NCI-H524 (cell line): ENCODE data around the gene SMPD3.
A peak's percentile ranks its signal among the peaks of the same experiment; 100 is the strongest.
"Not testable (repeated sequence)": the region's sequence is repeated elsewhere in the genome, so short reads cannot be mapped to it uniquely, and the experiment has no call there.

ENCODE experiments used
- DNase-seq, 2 experiments: peaks; one replicate each; lab custom pipeline; 2025; lab: John Stamatoyannopoulos, UW

The SMPD3 gene

DNA sequence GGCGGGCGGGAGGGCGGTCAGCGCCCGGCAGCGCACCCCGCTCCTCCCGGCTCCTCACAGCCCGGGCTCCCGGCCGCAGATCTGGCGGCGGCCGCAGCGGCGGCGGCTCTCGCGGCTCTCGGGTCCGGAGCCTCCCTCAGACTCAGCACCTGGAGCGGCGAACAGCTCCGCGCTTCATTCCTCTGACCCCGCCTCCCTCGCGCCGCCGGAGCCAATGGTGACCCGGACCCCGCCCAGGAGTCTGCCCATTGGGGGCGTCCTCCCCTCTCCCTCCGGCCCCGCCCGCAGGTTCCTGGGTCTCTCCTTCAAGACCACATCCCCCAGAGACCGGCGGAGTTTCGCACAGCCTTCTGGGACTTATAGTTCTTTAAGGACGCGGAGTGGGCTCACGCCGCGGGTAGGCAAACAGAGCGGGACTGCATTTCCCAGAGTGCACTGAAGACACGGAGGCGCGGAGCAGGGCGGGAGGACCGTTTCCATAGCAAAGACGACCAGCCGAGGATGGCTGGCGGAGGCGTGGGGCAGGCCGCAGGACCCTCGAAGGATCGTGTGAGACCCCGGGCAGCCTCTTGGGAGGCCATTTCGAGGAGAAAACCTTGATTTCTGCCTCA is at the start of gene SMPD3:
TSS of gene SMPD3 (minus strand) at position 149 of the 611 bp plus-strand sequence. CDS start 76,327 bp downstream, outside the sequence.
- DNase-seq: peak; percentile 100

DNA sequence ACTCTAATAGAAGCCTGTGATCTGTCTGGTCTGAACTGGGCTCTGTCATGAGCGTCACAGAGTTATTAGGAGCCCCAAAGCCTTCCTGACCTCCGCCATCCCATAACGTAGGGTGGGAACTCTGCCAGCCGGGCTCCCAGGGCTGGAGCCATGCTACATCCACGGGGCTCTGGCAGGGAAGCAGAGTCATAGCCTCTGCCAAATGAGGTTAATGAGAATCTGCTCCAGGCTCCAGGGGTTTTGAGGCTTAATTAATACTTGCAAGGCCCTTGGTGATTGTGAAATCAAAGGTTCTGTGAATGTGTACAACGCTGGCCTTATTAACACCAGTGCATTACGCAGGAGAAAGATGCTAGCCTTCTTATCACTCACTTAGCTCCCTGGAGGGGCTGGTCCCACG is 48.4 kb upstream of the SMPD3 start:
- no peak for DNase-seq

DNA sequence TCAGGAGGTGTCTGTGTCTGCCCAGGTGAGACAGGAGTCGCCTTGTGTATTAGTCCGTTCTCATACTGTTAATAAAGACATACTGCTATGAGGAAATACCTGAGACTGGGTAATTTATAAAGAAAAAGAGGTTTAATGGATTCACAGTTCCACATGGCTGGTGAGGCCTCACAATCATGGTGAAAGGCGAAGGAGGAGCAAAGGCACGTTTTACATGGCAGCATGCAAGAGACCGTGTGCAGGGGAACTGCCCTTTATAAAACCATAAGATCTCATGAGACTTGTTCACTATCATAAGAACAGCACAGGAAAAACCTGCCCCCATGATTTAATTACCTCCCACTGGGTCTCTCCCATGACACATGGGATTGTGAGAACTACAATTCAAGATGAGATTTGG is 46.0 kb upstream of the SMPD3 start:
- DNase-seq: not testable (repeated sequence)

DNA sequence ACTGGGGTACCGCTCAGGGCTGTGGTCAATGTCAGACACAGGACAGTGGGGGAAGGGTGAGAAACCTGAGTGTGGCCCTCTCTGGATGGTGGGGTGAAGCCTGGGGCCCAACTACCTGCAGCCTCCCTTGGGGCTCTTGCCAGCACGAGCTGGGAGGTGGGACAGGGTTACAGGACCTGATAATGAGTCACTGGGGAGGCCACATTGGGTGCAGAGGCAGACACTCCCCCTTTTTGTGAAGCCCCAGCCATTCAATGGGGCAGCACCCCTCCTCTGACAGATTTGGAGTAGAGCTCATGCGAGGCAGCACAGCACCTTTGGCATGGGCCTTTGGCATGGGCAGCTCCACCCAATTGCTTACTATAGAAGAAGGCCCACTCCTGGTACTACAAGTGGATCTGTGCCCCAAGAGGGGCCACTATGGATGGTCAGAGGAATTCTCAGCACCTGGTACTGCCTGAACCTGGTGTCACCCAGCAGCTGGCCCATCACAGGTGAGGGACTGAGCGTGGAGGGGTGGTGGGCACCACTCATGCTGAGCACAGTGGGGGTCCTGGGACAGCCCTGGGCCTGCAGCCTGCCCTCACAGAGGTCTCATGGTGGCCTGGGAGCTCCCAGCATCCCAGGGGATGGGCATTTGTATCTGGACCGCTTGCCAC is 45.2 kb upstream of the SMPD3 start:
- DNase-seq: no peak

DNA sequence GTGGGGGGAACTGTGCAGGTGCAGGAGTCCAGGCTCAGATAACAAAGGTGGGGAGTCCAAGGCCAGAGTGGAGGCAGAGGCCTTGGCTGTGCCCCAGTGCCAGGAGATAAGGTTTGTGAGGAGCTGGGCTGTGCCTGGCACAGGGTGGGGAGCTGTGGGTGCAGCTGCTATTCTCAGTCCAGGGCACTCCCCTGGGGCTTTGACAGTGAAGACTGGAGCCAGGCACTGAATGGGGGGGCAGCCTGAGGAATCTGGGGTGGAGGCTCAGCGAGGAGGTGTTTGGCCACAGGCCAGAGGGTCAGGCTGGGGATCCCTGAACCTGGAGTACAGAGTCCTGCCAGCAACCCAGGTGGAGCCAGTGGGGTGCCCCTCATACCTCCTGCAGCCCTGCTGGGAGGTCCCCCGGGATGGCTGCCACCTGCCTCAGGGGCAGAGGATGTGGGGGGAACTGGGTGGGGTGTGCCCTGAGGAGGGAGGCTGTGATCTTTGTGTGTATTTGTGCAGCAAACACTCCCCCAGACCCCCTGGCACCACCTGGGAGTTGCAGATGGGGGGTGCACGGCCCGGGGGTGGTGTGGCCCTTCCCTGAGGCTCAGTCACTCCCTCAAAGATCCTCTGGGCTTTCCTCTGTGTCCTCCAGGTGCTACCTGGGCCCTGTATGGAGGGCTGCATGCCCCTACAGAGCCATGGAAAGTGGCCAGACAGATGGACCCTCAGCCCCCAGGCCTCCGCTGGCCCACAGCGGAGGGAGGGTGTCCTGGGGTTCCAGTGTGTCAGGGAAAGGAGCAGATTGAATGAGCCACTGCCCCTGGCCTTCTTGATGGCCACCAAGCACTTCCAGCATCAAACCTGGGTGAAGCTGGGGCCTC is 44.5 kb upstream of the SMPD3 start:
- no peak for DNase-seq

DNA sequence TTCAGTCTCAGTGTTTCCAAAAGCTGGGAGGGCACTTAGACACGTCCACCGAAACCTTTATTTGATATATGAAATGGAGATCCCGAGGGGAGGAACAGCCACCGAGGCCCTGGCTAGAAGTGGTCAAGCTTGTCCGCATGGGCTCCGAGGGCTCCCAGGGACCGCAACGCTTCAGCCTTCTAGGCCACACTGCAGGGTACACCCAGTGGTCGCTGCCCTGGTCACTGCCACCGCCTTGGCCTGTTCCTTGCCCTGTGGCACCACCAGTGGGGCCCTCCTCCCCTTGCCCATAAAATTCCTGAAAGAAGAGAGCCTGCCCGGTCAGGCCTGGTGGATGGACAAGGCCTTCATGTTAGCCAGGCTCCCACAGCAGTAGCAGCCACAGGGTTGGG is 43.8 kb upstream of the SMPD3 start:
- DNase-seq: no peak

DNA sequence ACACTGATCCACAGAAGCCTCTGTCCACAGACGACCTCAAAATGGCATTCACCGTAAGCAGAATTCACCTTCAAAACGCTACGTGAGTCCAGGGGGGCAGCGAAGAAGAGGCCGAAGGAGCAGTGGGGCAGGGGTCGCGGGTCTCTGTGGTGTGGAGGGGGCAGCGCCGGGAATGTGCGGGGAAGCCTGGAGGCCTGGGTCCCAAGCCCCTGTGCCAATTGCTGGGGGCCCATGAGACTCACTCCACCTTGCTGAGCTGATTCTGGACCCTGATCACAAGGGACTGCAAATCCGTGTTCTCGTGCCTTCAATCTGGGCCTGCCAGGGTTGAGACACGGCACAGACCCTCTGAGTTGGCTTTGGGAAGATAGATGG is 43.3 kb upstream of the SMPD3 start:
- no peak for DNase-seq

DNA sequence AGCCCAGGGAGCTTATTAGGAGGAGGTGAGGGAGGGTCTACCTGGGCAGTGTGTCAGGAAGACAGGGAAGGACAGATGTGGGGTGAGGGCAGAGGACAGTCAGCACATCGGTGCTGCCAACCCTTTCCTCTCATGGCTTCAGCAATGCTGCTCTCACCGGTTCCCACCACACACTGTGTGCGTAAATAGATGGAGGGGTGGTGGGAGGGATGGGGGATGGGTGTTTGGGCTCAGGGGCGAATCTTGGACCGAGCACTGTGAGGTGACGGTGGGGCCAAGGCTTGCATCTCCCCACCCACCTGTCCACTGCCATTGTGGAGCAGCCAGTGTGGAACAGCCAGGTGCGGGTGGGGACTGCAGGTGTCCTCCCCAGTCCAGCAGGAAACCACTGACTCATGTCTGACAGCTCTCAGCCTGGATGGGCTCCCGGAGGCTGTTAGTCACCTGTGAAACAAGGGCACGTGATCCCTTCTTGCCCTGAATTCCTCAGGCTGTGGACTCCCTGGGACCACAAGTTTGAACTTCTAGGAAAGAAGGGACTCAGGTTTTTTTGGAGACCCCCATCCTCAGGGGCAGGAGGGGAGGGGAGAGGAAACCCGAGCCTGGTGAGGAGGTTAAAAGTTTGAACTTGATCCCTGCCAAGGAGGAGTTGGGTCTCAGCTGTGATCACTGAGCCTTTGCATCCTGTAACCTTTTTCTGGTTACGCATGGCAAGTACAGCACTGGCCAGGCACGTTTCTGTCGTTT is 42.7 kb upstream of the SMPD3 start:
- no peak for DNase-seq

DNA sequence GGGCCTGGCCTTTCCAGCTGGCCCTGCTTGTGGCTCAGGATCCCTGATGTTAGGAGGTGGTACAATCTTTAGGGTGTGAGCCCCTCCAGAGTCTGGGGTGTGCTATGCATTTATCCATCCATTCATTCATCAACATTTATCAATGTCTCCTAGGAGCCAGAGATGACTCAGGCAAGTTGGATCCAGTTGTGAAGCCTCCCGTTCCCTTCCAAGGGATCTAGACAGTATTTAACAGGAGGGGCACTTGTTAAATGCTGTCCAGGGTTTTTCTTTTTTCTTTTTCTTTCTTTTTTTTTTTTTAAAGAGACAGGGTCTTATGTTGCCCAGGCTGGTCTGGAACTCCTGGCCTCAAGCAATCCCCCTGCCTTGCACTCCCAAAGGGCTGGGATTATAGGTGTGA is 42.0 kb upstream of the SMPD3 start:
- DNase-seq: no peak

DNA sequence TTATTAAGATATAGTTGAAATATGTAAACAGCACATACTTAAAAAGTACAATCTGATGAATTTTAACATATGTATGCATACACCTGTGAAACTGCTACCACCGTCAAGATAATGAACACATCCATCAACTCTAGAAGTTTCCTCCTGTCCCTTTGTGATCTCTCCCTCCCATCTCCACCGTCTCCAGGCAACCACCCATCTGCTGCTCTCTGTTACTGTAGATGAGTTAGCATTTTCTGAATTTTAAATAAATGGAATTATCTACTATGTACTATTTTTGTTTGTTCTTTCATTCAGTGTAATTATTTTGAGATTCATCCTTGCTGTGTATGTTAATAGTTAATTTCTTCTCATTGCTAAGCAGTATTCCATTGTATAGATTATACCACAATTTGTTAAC is 40.2 kb upstream of the SMPD3 start:
- no peak for DNase-seq

DNA sequence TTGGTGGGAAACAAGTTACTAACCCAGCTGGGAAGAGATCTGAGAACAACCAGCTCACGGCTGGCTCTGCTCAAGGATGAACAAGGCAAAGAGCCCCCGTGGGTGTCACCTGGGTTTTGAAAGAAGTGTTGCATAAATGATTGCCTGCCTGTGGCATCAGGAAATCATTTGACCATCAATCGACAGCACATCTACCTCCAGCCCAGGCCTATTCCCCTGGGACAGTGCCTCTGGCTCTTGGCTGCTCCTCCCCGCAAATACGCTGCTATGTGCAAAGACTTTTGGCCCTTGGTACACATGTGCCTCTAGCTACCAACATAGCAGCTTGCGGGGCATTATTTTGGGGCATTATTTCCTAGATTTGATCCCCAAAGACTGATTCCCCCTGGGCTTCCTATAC is 39.4 kb upstream of the SMPD3 start:
- DNase-seq: no peak

DNA sequence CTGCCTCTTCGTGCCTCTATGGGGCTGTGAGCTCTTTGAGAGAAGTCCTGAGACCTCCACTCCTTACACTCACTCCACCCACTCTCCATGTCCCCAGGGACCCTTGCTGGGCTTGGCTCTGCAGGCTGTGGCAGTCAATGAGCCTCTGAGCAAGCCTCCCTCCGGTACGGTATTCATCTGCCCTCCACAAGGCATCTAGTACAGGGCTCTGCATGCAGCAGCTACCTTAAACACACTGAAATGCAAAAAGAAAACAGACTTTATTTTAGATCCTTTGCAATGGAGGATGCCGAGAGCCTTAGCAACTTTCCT is 38.9 kb upstream of the SMPD3 start:
- DNase-seq: no peak

DNA sequence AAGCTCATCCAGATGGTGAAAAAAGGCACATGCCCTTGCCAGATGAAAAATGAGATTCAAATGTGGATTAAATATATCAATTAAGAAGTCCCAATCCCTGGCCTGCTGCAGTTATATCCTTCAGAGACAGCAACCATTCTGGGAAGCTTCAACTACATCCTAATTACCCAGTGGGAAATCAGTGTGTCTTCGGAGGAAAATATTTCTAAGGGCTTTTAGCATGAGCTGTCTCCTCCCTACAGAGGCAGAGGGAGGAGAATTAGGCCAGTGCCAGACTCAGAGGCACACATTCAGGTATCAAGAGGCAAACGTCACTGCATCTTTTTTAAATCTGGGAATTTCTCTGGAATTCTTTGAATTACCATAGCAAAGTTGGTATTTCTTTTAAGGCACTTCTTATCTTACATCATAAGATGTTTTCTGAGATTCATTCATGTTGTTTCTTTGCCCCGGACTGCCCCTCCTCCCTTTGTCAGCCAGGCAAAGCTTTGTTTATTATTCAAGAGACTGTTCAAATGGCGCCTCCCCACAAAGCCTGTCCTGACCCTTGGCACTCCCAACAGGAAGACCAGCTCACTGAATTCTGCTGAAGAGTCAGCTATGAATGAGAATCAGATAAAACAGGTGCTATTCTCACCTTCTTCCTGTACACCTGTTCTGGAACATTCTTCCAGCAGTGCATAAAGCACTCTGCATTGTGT is 38.3 kb upstream of the SMPD3 start:
- peak in 1 of 2 experiments; percentile 27 for DNase-seq

DNA sequence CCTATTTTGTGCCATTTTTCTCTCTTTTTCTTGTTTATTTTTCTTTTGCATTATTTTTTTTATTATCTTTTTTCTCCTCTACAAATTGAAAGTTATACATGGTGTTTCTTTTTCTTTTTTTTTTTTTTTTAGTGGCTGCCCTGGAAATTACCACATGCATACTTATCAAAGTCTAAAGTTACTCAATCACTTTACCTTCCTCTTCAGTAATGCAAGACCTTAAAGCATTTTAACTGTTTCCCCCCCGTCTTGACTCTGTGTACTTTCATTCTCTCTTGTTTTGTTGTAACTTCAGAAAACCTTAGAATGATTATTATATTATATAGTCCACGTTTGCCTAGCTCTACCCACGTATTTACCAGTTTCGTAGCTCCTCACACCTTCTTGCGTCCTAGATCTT is 33.3 kb upstream of the SMPD3 start:
- DNase-seq: no peak

DNA sequence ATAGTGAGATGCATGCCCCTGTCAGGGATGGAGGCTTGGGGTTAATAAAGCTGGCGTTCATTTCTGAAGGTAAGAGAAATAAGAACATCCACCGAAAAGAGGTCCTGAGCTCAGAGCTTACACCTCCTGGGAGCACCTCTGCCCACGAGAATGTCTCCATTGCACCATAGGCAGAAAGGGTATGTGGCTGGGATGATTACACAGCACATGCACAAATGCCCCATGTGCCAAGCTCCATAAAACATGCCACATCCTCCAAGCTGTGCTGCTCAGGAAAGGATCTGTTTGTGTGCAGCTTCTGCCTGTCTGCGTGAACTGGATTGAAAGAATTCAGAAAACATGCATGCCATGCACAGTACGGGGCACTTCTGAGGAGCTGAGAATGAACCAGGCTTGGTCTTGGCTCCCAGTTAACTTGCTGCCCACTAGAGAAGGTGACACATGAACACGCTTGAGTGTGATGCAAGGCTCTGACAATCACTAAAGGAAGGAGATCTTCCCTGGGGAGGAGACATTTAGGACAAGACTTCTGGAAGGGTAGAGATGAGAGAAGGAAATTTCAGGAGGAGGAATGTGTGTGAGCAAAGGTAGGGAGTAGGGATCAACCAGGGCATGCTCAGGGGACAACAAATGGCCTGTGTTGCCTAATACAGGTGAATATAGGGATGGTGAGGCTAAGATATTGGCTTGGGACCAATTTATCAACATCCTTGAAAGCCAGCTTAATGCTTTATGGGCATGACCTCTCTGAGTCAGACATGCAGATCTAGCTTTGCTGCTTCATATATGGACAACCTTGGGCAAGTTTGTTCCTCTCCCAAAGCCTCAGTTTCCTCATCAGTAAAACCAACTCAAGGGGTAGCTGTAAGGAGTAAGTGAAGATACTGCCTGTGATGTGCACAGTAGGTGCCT is 32.0 kb upstream of the SMPD3 start:
- no peak for DNase-seq

DNA sequence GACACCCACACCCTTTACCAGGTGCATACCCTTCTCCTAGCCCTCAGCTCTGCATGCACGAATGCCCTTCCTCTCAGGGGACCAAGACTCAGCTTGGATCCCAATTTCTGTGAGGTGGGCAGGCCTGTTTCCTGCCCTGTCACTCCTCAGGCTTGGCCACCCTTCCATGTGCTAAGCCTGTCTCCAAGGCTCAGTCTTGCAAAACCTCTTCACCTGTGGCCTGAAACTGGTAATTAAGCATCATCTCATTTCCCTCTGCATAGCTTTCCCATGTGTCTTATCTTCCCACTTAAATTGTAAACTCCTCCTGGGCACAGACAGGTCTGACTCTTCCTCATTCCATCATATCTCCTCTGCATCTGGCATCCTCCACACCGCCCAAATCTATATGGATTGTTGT is 31.0 kb upstream of the SMPD3 start:
- DNase-seq: no peak

DNA sequence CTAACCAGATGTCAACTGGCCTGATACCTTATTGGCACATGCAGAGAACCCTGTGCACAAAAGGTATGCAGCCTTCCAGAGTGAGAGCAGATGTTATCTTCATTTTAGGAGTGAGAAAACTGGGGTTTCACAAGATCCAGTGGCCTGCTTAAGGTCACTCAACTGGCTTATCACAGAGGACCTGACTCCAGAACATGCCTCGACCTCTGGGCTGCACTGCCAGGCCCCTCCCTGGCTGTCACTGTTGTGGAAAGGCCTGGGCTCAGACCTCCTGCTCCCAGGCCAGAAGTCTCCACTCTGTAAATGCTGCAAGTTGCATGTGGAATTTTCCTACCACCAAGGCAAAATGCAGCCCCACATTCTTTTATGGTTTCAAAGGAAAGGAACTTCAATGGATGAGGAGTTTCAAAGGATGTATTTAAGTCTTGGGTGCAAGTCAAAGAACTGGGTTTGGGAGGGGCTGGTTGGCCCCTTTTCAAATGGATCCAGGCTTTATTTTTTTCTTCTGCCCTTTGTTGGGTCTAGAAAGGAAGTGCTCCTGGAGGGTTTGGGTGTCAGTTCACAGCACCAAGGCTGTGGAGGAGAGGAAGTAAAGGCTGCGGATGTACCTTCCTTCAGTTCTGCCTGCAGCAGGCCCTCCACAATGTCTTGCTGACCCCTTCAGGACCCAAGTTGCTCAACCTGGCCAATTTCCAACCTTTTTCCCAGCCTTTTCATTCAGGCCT is 30.4 kb upstream of the SMPD3 start:
- no peak for DNase-seq

DNA sequence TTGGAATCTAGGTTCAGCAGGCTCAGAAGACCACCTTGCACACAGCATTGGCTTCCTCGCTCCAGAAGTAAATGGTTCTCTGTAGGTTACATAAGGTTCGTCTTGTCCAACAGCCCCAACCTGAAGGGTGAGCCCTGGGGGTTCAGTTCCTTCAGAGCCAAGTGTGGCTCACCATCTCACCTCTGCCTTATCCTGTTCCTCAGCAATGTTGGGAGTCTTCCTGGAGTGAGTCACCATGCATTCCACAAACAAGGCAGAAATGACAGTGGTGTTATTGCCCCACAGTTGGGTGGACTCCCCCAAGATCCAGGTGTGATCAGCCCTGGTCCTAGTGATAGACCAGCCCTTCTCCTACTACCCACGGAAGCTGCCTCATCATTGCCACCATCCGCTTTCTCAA is 26.8 kb upstream of the SMPD3 start:
- no peak for DNase-seq

DNA sequence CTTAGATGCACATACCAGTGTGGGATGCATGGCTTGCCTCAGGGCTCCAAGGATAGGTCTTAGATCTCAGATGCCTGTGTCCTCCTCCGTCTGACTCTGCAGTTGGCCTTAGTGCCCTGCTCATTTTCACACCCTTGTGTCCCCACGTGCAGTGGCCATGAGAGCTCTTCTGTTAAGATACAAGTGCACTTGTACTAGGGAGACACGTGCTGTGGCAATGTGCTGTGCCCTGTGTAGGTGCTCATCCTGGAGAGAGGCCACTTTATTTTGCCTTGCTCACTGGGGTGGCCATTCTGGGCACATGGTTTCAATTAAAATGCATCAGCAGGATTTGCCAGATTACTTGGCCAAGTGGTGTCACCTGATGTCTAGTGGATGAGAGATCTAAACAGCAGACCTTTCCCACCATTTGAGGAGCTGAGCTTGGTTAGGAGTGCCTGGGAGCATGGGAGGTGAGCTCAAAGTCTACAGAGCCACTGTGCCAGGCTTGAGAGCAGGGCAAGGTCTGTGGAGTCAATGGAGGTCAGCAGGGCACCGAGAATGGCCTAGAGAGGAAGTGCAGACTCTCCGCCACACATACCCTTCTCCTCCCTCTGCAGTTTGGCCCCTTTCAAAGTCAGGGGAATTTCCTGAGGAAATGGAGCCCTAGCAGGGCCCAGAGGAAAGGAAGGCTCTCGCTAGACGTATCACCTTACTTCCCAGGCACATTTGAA is 25.2 kb upstream of the SMPD3 start:
- no peak for DNase-seq

DNA sequence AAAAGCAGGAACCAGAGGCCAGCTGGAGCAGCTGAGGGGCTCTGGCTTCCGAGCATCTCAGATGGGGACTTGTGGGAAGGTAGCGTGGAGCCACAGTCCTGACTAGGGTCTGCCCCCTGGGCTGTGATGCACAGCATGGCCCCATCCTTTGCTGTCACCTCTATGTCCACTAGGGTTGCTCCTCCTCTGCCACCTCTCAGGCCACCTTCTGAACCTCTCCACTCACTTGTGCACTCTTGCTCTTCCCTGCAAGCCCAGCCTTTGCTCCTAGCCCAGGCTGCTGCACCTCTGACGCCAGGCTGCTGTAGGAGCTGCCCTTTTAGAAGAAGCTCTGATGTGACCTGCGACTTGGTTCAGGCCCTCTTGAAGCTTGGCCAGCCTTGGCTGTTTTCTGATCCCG is 24.3 kb upstream of the SMPD3 start:
- DNase-seq: no peak
